HepG2 (cell line): ENCODE measurements around the gene ABHD6. TPM values are rescaled to one million over a fixed set of nuclear protein-coding genes. Genes with fewer than 3 reads are reported as not detected.

Experiments used
- ATAC-seq: fragments of 200-7000 bp; cut with Tn5 transposase; 3 replicates; pipeline ENCODE4 v1.9.1; 2020; ENCODE audit warnings: mild to moderate bottlenecking, moderate library complexity
- BruUV-seq: library from RNA; stranded (reverse); fragments of 400-500 nt; replicated peaks from 2 replicates; lab custom pipeline; 2021; lab: Mats Ljungman, UMichigan
- CTCF ChIA-PET: fragments of 300-600 bp; formaldehyde crosslinking; extraction: SDS; loops from one replicate; lab custom pipeline; 2021; ENCODE audit warnings: low total read pairs, inconsistent platforms, low intra/inter-chr PET ratio; lab: Yijun Ruan, JAX
- POLR2A ChIA-PET: fragments of 350-600 bp; sonication (Branson Sonifier 250); formaldehyde crosslinking; loops from one replicate; lab custom pipeline; 2020; ENCODE audit warnings: antibody characterized with exemption, inconsistent platforms; lab: Yijun Ruan, JAX
- DNase-seq: peaks from one replicate; pipeline ENCODE4 v3.0.0-alpha.2; 2015; ENCODE audit warnings: low spot score
- FAIRE-seq: peaks from 3 replicates; lab custom pipeline; 2011; peaks lifted over from hg19 to GRCh38; lab: Jason Lieb, UNC
- H2AFZ ChIP-seq: one replicate; pipeline ENCODE4 v1.6.1; 2011; ENCODE audit warnings: low read length, inconsistent platforms
- H3K27ac ChIP-seq: fragments of 300-600 bp; 3 replicates; pipeline ENCODE4 v1.8.0; 2011; ENCODE audit warnings: mixed run types, mild to moderate bottlenecking, mixed read lengths, low read length, inconsistent platforms; ENCODE audit not compliant: insufficient read depth; ENCODE audit errors: extremely low read length
- H3K27me3 ChIP-seq, 2 experiments: fragments of 200-600 bp in 1 of 2; 2 replicates in 1 of 2; 3 replicates in 1 of 2; pipeline versions ENCODE4 v1.6.0 to v1.8.0; 2011; ENCODE audit warnings: low read length in 2 of 2, mild to moderate bottlenecking in 2 of 2, moderate library complexity in 2 of 2, inconsistent platforms in 1 of 2; ENCODE audit not compliant: insufficient read depth in 2 of 2, control insufficient read depth in 1 of 2
- H3K36me3 ChIP-seq, 2 experiments: fragments of 200-600 bp in 1 of 2; replicated peaks in 1 of 2; 2 replicates in 1 of 2; 3 replicates in 1 of 2; pipeline versions ENCODE4 v1.5.1 to v1.8.0; 2011; ENCODE audit warnings: low read length in 2 of 2, inconsistent platforms in 1 of 2; ENCODE audit not compliant: insufficient read depth in 2 of 2, control insufficient read depth in 1 of 2
- H3K4me1 ChIP-seq: 2 replicates; pipeline ENCODE4 v1.5.1; 2012; ENCODE audit warnings: low read length, inconsistent platforms; ENCODE audit not compliant: insufficient read depth
- H3K4me2 ChIP-seq: 2 replicates; pipeline ENCODE4 v1.6.0; 2011; ENCODE audit warnings: low read depth, low read length, inconsistent platforms
- H3K4me3 ChIP-seq, 3 experiments: fragments of 200-600 bp in 1 of 3; sonication (generic), shearing (Covaris generic) in 1 of 3; replicated peaks in 1 of 3; 2 replicates each; pipeline ENCODE4 v1.5.1; 2011 to 2016; ENCODE audit warnings: low read length in 3 of 3, inconsistent platforms in 2 of 3, low read depth in 2 of 3, mild to moderate bottlenecking in 2 of 3, control low read depth in 1 of 3, mixed read lengths in 1 of 3; ENCODE audit not compliant: insufficient read depth in 1 of 3
- H3K79me2 ChIP-seq: one replicate; pipeline ENCODE4 v1.6.1; 2011; ENCODE audit warnings: low read length, inconsistent platforms; ENCODE audit not compliant: insufficient read depth
- H3K9ac ChIP-seq: 2 replicates; pipeline ENCODE4 v1.6.0; 2011; ENCODE audit warnings: mild to moderate bottlenecking, low read depth, low read length, inconsistent platforms; ENCODE audit not compliant: insufficient read depth
- H3K9me3 ChIP-seq: 2 replicates; pipeline ENCODE4 v1.5.1; 2012; ENCODE audit warnings: mild to moderate bottlenecking, low read length
- H4K20me1 ChIP-seq: 2 replicates; pipeline ENCODE4 v1.6.0; 2011; ENCODE audit warnings: inconsistent platforms, mild to moderate bottlenecking, low read length, moderate library complexity; ENCODE audit not compliant: insufficient read depth
- GZF1 ChIP-seq: sonication (generic); formaldehyde crosslinking; IDR thresholded peaks from 2 replicates; pipeline ENCODE4 v1.5.1; 2020; ENCODE audit warnings: mild to moderate bottlenecking, missing genetic modification reagents
- LCORL ChIP-seq, 2 experiments: fragments of 450-650 bp in 1 of 2; sonication (generic) in 1 of 2; formaldehyde crosslinking in 1 of 2; IDR thresholded peaks; 2 replicates each; pipeline versions ENCODE4 v1.5.0 to v1.6.1; 2017 to 2020; ENCODE audit warnings: antibody characterized with exemption in 1 of 2, missing genetic modification reagents in 1 of 2
- NFYC ChIP-seq: IDR thresholded peaks from 2 replicates; pipeline ENCODE4 v1.6.1; 2016; ENCODE audit warnings: missing genetic modification reagents, missing compliant biosample characterization
- SMC3 ChIP-seq: IDR thresholded peaks from 2 replicates; pipeline ENCODE4 v1.6.1; 2011; ENCODE audit warnings: low read length, improper control_type of control experiment
- XBP1 ChIP-seq: sonication (generic); formaldehyde crosslinking; IDR thresholded peaks from 2 replicates; pipeline ENCODE4 v1.5.0; 2020; ENCODE audit warnings: missing genetic modification reagents
- ZNF138 ChIP-seq: sonication (generic); formaldehyde crosslinking; IDR thresholded peaks from 2 replicates; pipeline ENCODE4 v1.5.0; 2020; ENCODE audit warnings: mild to moderate bottlenecking, low read depth, missing genetic modification reagents
- ZNF180 ChIP-seq: sonication (generic); formaldehyde crosslinking; IDR thresholded peaks from 2 replicates; pipeline ENCODE4 v1.4.0; 2020; ENCODE audit warnings: low read depth, missing genetic modification reagents, borderline replicate concordance
- ZNF382 ChIP-seq: sonication (generic); formaldehyde crosslinking; IDR thresholded peaks from 2 replicates; pipeline ENCODE4 v1.5.0; 2020; ENCODE audit warnings: missing genetic modification reagents, mild to moderate bottlenecking, borderline replicate concordance
- ZNF775 ChIP-seq: sonication (generic); formaldehyde crosslinking; IDR thresholded peaks from 2 replicates; pipeline ENCODE4 v1.4.0; 2020; ENCODE audit warnings: missing genetic modification reagents, mild to moderate bottlenecking, moderate library complexity, borderline replicate concordance
- WGBS: methylation state at CpG from one replicate; pipeline ENCODE4 v1.1.6; 2017; ENCODE audit warnings: low lambda C conversion rate; 5-methylcytosine and 5-hydroxymethylcytosine counted together
- in situ Hi-C: cut with HindIII; loops from 2 replicates; pipeline ENCODE4 v1.10.0; 2017; ENCODE audit warnings: low pct_unique_long_range_greater_than_20kb; ENCODE audit not compliant: extremely low pct_ligation_motif_present
- intact Hi-C: fragments of 100-400 bp; cut with micrococcal nuclease; formaldehyde crosslinking; loops from one replicate; pipeline ENCODE4 v1.10.0; 2022; ENCODE audit not compliant: unreplicated experiment
- polyA plus RNA-seq, 8 experiments: library from polyadenylated mRNA; depleted of rRNA in 3 of 8; stranded (reverse) in 7 of 8; unstranded in 1 of 8; fragments of >200 nt; fragmentation: Illumina TruSeq in 4 of 8; extraction: Trizol in 4 of 8; gene quantifications; 2 replicates each; pipeline versions ENCODE4 v1.2.1 to v1.2.3, GENCODE V29; 2011 to 2016; ENCODE audit warnings: low read depth in 4 of 8, missing spikeins in 1 of 8, mixed read lengths in 1 of 8; ENCODE audit not compliant: insufficient read depth in 1 of 8
- total RNA-seq, 5 experiments: library from RNA; depleted of rRNA; stranded (reverse); fragments of >200 nt; fragmentation: Illumina TruSeq; extraction: Trizol; gene quantifications; 2 replicates each; pipeline ENCODE4 v1.2.3, GENCODE V29; 2016; ENCODE audit warnings: low read depth in 1 of 5
- TF ChIP-seq, protein P1 (sequence below), 2 experiments: sonication (generic) in 1 of 2; formaldehyde crosslinking in 1 of 2; IDR thresholded peaks; 2 replicates each; pipeline versions ENCODE4 v1.4.0 to v1.6.1; 2016 to 2020; ENCODE audit warnings: borderline replicate concordance in 1 of 2, low read depth in 1 of 2, mild to moderate bottlenecking in 1 of 2, missing genetic modification reagents in 1 of 2
- TF ChIP-seq, protein P2 (sequence below): sonication (generic); formaldehyde crosslinking; IDR thresholded peaks from 2 replicates; pipeline ENCODE4 v1.5.0; 2020; ENCODE audit warnings: missing genetic modification reagents
- TF ChIP-seq, protein P3 (sequence below): sonication (generic); formaldehyde crosslinking; IDR thresholded peaks from 2 replicates; pipeline ENCODE4 v1.4.0; 2020; ENCODE audit warnings: missing genetic modification reagents
- TF ChIP-seq, protein P4 (sequence below), 2 experiments: sonication (generic) in 1 of 2; formaldehyde crosslinking in 1 of 2; IDR thresholded peaks; 2 replicates each; pipeline versions ENCODE4 v1.5.1 to v1.6.1; 2011 to 2020; ENCODE audit warnings: borderline replicate concordance in 1 of 2, low read depth in 1 of 2, low read length in 1 of 2, mild to moderate bottlenecking in 1 of 2, missing genetic modification reagents in 1 of 2, moderate library complexity in 1 of 2

ABHD6 gene
- total and polyA plus RNA-seq, 2 of the 13 experiments (the other 11 are each of a cell fraction or from before 2014, with no cell fraction given), result 9.0 to 17.2 TPM

DNA sequence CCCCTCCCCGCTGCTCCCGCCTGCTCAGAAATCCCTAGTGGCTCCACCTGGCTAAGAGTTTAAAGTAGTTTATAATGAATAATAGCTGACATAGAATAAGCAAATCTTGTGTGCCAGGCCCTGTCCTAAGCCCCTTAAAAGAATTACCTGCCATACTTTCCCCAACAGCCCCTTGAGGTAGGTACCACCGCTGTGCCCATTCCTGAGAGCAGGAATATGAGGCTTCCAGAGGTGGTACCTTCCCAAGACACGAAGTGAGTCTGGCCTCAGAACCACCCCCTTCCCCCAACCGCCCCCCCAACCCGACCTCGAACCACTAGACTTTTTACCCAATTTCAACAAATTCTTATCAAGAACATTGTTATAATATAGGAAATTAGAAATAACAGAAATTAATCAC lies 1.2 kb downstream of the ABHD6 start:
- in situ Hi-C loops, result loop anchor here (5.0 kb wide), 2 partner anchors 52 to 68 kb away; partner anchors contain the start of genes HTD2 and RPP14
- H4K20me1 ChIP-seq, result no peaks in the 10 kb centered on the region
- H3K4me3 ChIP-seq, result peak overlapping the region in 2 of 3 experiments; percentile 93 to 95; a peak in 3 of 6 replicates
- no peaks in the 10 kb centered on the region for H3K36me3 ChIP-seq
- H3K27me3 ChIP-seq, result peaks cover 1 to 11% of the 10 kb centered on the region in 2 experiments; a peak in 3 of 5 replicates
- H3K9ac ChIP-seq, result no peak overlapping the region
- peaks cover 61% of the 10 kb centered on the region for H3K4me1 ChIP-seq
- intact Hi-C loops, result loop anchor here (5.0 kb wide), 2 partner anchors 48 to 63 kb away; no protein-coding TSS in a partner anchor
- no peak overlapping the region for H2AFZ ChIP-seq
- no peaks in the 10 kb centered on the region for H3K9me3 ChIP-seq
- 81% methylated on average over 7 of the region's 7 CpGs for WGBS
- ChIA-PET CTCF (no interaction called here), POLR2A (interaction anchor here (1.5 to 2.6 kb wide), 2 partner anchors 45 to 68 kb away, joined by 3 to 9 read pairs; partner anchors contain the start of genes HTD2 and RPP14)
- no peaks in the 10 kb centered on the region for H3K79me2 ChIP-seq
- ATAC-seq (no peak), FAIRE-seq (no peak), DNase-seq (no peak)
- H3K4me2 ChIP-seq, result peak overlapping the region; percentile 93
- TSS peak; percentile 41 for BruUV-seq
- H3K27ac ChIP-seq, result no peak overlapping the region
- no peak for TF ChIP-seq NFYC (CRISPR knock-in tag)
- no peak for TF ChIP-seq GZF1 (CRISPR knock-in tag)
- no peak for TF ChIP-seq ZNF180 (CRISPR knock-in tag)
- TF ChIP-seq LCORL (IDR thresholded peaks at IDR 0.05), result no peak
- TF ChIP-seq LCORL (CRISPR knock-in tag; IDR thresholded peaks at IDR 0.05), result no peak
- TF ChIP-seq, protein P1, sequence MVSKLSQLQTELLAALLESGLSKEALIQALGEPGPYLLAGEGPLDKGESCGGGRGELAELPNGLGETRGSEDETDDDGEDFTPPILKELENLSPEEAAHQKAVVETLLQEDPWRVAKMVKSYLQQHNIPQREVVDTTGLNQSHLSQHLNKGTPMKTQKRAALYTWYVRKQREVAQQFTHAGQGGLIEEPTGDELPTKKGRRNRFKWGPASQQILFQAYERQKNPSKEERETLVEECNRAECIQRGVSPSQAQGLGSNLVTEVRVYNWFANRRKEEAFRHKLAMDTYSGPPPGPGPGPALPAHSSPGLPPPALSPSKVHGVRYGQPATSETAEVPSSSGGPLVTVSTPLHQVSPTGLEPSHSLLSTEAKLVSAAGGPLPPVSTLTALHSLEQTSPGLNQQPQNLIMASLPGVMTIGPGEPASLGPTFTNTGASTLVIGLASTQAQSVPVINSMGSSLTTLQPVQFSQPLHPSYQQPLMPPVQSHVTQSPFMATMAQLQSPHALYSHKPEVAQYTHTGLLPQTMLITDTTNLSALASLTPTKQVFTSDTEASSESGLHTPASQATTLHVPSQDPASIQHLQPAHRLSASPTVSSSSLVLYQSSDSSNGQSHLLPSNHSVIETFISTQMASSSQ (IDR thresholded peaks at IDR 0.05; ENCODE audit: low read depth), result no peak
- TF ChIP-seq, protein P1 (CRISPR knock-in tag; IDR thresholded peaks at IDR 0.05; ENCODE audit: borderline replicate concordance), result no peak
- no peak for TF ChIP-seq SMC3
- TF ChIP-seq, protein P2, sequence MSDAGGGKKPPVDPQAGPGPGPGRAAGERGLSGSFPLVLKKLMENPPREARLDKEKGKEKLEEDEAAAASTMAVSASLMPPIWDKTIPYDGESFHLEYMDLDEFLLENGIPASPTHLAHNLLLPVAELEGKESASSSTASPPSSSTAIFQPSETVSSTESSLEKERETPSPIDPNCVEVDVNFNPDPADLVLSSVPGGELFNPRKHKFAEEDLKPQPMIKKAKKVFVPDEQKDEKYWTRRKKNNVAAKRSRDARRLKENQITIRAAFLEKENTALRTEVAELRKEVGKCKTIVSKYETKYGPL, result no peak
- no peak for TF ChIP-seq XBP1 (CRISPR knock-in tag)
- TF ChIP-seq, protein P3, sequence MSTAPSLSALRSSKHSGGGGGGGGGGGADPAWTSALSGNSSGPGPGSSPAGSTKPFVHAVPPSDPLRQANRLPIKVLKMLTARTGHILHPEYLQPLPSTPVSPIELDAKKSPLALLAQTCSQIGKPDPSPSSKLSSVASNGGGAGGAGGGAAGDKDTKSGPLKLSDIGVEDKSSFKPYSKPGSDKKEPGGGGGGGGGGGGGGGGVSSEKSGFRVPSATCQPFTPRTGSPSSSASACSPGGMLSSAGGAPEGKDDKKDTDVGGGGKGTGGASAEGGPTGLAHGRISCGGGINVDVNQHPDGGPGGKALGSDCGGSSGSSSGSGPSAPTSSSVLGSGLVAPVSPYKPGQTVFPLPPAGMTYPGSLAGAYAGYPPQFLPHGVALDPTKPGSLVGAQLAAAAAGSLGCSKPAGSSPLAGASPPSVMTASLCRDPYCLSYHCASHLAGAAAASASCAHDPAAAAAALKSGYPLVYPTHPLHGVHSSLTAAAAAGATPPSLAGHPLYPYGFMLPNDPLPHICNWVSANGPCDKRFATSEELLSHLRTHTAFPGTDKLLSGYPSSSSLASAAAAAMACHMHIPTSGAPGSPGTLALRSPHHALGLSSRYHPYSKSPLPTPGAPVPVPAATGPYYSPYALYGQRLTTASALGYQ, result no peak
- TF ChIP-seq, protein P4, sequence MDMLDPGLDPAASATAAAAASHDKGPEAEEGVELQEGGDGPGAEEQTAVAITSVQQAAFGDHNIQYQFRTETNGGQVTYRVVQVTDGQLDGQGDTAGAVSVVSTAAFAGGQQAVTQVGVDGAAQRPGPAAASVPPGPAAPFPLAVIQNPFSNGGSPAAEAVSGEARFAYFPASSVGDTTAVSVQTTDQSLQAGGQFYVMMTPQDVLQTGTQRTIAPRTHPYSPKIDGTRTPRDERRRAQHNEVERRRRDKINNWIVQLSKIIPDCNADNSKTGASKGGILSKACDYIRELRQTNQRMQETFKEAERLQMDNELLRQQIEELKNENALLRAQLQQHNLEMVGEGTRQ (IDR thresholded peaks at IDR 0.05; ENCODE audit: low read depth, low read length), result no peak
- TF ChIP-seq, protein P4 (CRISPR knock-in tag; IDR thresholded peaks at IDR 0.05; ENCODE audit: borderline replicate concordance), result no peak
- TF ChIP-seq ZNF138 (CRISPR knock-in tag), result no peak
- TF ChIP-seq ZNF775, result no peak
- no peak for TF ChIP-seq ZNF382 (CRISPR knock-in tag)
